A549 treated with Hydrocortisone at 1 μM for 4 hours (cell line): ENCODE measurements around the gene JOSD1. TPM values are rescaled to one million over a fixed set of nuclear protein-coding genes. Genes with fewer than 3 reads are reported as not detected.

Experiments
- total RNA-seq: library from RNA; stranded (reverse); fragments of 200-300 nt; extraction: Qiagen RNA extraction; gene quantifications from 5 replicates; pipeline ENCODE4 v1.2.3, GENCODE V29; 2022

The JOSD1 gene
- 25.4 to 34.4 TPM (median 28.8 TPM) in 5 replicates for total RNA-seq

GRCh38 chr22:38700789-38701628 is at the start of gene JOSD1:
TSS of gene JOSD1 (minus strand) at chr22:38700943. CDS start at chr22:38699987, 956 bp downstream.

DNA sequence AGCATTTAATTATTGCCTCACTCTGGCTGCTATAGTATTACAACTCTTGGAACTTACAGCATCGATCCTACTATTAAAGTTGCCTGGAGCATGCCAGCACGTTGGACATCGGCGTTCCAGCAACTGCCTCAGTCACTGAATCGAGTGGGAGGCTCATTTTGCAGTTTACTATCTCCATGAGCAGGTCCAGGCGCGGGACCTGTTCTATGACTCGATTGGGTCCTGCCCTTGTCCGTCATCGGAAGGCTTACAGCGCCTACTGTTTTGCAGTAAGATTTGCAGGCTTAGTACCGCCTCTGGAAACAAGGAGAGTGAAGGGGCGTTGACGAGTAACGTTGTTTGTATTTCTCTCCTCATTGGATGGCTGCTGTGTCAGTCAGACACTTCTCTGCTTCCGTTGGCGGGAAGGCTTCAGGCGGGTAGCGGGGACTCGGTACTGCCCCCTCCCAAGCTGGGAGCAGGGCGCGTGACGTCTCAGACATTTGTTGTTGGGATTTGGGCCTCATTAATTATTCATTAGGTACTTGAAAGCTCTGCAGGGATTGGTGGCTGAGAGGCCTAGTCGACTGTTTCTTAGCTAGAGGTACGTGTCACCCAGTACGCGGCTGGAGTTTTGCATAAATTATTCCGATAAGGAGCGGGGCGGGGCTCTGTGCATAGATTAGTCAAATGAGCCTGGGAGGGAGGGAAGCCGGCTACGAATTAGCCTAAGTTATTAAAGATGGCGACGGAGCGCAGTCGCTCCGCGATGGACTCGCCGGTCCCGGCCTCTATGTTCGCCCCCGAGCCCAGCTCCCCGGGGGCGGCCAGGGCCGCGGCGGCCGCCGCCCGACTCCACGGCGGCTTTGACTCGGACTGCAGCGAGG is 4.7 kb upstream of the JOSD1 start, which contains the start of gene GTPBP1:
TSS of gene GTPBP1 (plus strand) at position 710 of the 866 bp plus-strand sequence. CDS start at position 722, 12 bp downstream.

GRCh38 chr22:38681582-38682335 is 19.0 kb downstream of the JOSD1 start, which contains the start of gene TOMM22:
TSS of gene TOMM22 (plus strand) at chr22:38681957. CDS start at chr22:38681979, 22 bp downstream.

GRCh38 chr22:38656256-38657044 is 44.3 kb downstream of the JOSD1 start, which contains the start of the genes CBY1 and FAM227A:
TSS of gene CBY1 (plus strand) at chr22:38656638. CDS start at chr22:38668055, 11,417 bp downstream.
TSS of gene FAM227A (minus strand) at chr22:38656392. CDS start at chr22:38650168, 6,224 bp downstream.

Other genes with a start within 250 kb of the JOSD1 start
- gene KCNJ4, start 245.7 kb downstream of the JOSD1 start, total RNA-seq = 0.38 to 0.74 TPM (median 0.47 TPM) in 5 replicates
- gene KDELR3, start 232.8 kb downstream of the JOSD1 start, total RNA-seq = 16.8 to 20.6 TPM (median 19.8 TPM) in 5 replicates
- gene DDX17, start 194.6 kb downstream of the JOSD1 start, total RNA-seq = 84.1 to 121 TPM (median 89.3 TPM) in 5 replicates
- 2.8 to 5.4 TPM (median 3.7 TPM) in 5 replicates for gene DMC1, start 130.8 kb downstream of the JOSD1 start, total RNA-seq
- 0.63 to 1.0 TPM (median 0.97 TPM) in 5 replicates for gene FAM227A, start 44.6 kb downstream of the JOSD1 start, total RNA-seq
- 15.7 to 17.1 TPM (median 16.0 TPM) in 5 replicates for gene CBY1, start 44.3 kb downstream of the JOSD1 start, total RNA-seq
- gene TOMM22, start 19.0 kb downstream of the JOSD1 start, total RNA-seq = 58.5 to 85.4 TPM (median 73.3 TPM) in 5 replicates
- 6.9 to 9.8 TPM (median 8.7 TPM) in 5 replicates for gene GTPBP1, start 5.0 kb upstream of the JOSD1 start, total RNA-seq
- 31.7 to 39.1 TPM (median 37.0 TPM) in 5 replicates for gene SUN2, start 55.1 kb upstream of the JOSD1 start, total RNA-seq
- gene DNAL4, start 93.2 kb upstream of the JOSD1 start, total RNA-seq = 9.2 to 11.1 TPM (median 10.0 TPM) in 5 replicates
- gene NPTXR, start 143.1 kb upstream of the JOSD1 start, total RNA-seq = 7.9 to 10.8 TPM (median 9.8 TPM) in 5 replicates
- gene CBX6, start 171.3 kb upstream of the JOSD1 start, total RNA-seq = 25.8 to 31.4 TPM (median 27.8 TPM) in 5 replicates